OCI-LY1 (cell line): Measurements from ENCODE around the gene MCF2L.

Experiments
- H2AFZ ChIP-seq: fragments of 200-600 bp; sonication (generic), shearing (Covaris generic); 2 replicates; pipeline ENCODE4 v1.6.0; 2014; ENCODE audit warnings: antibody characterized with exemption, mild to moderate bottlenecking, low read length
- H3F3A ChIP-seq: fragments of 200-600 bp; sonication (generic), shearing (Covaris generic); 2 replicates; pipeline ENCODE4 v1.6.0; 2014; ENCODE audit warnings: mild to moderate bottlenecking, antibody characterized with exemption, low read length, moderate library complexity; ENCODE audit not compliant: insufficient read depth
- H3K27ac ChIP-seq: fragments of 200-600 bp; sonication (generic); 2 replicates; pipeline ENCODE4 v1.5.1; 2014; ENCODE audit warnings: low read length, mixed run types, mild to moderate bottlenecking, low read depth; ENCODE audit not compliant: poor library complexity, severe bottlenecking
- H3K27me3 ChIP-seq: fragments of 200-600 bp; sonication (generic); 2 replicates; pipeline ENCODE4 v1.6.0; 2014; ENCODE audit warnings: antibody characterized with exemption, mild to moderate bottlenecking, low read length, moderate library complexity; ENCODE audit not compliant: insufficient read depth
- H3K36me3 ChIP-seq: fragments of 200-600 bp; sonication (generic); 2 replicates; pipeline ENCODE4 v1.6.1; 2014; ENCODE audit warnings: mild to moderate bottlenecking, antibody characterized with exemption, low read length, moderate library complexity, mixed read lengths; ENCODE audit not compliant: insufficient read depth
- H3K4me1 ChIP-seq: fragments of 200-600 bp; sonication (generic); 2 replicates; pipeline ENCODE4 v1.5.1; 2014; ENCODE audit warnings: mild to moderate bottlenecking, low read length, moderate library complexity; ENCODE audit not compliant: insufficient read depth, severe bottlenecking
- H3K4me2 ChIP-seq: fragments of 200-600 bp; sonication (generic), shearing (Covaris generic); 2 replicates; pipeline ENCODE4 v1.6.1; 2014; ENCODE audit warnings: low read length
- H3K4me3 ChIP-seq: fragments of 200-600 bp; sonication (generic); 2 replicates; pipeline ENCODE4 v1.5.1; 2014; ENCODE audit warnings: low read length, low read depth, mild to moderate bottlenecking, mixed read lengths; ENCODE audit not compliant: poor library complexity, severe bottlenecking
- H3K79me2 ChIP-seq: fragments of 200-600 bp; shearing (Covaris generic); 2 replicates; pipeline ENCODE4 v1.6.1; 2016; ENCODE audit warnings: mixed run types, low read length, mixed read lengths; ENCODE audit not compliant: insufficient read depth
- H3K9ac ChIP-seq: fragments of 200-600 bp; sonication (generic), shearing (Covaris generic); 2 replicates; pipeline ENCODE4 v1.6.1; 2014; ENCODE audit warnings: mild to moderate bottlenecking, low read length, mixed read lengths
- H3K9me2 ChIP-seq: fragments of 200-600 bp; sonication (generic), shearing (Covaris generic); 2 replicates; pipeline ENCODE4 v1.6.1; 2014; ENCODE audit warnings: low read depth, mild to moderate bottlenecking, low read length, mixed read lengths
- H3K9me3 ChIP-seq: fragments of 200-600 bp; shearing (Covaris generic); 2 replicates; pipeline ENCODE4 v1.6.1; 2014; ENCODE audit warnings: low read length, mixed read lengths
- H4K20me1 ChIP-seq: fragments of 200-600 bp; sonication (generic), shearing (Covaris generic); 2 replicates; pipeline ENCODE4 v1.6.0; 2016; ENCODE audit warnings: mild to moderate bottlenecking, low read length; ENCODE audit not compliant: insufficient read depth
- CTCF ChIP-seq: fragments of 200-600 bp; sonication (generic), shearing (Covaris generic); IDR thresholded peaks from 2 replicates; pipeline ENCODE4 v1.5.1; 2017; ENCODE audit warnings: mild to moderate bottlenecking, antibody characterized with exemption, low read length, moderate library complexity, mixed read lengths
- EZH2 ChIP-seq: fragments of 200-600 bp; sonication (generic), shearing (Covaris generic); IDR thresholded peaks from 2 replicates; pipeline ENCODE4 v1.8.0; 2017; ENCODE audit warnings: borderline replicate concordance, mixed run types, mild to moderate bottlenecking, antibody characterized with exemption, low read length, moderate library complexity, mixed read lengths

The MCF2L gene

GRCh38 chr13:113017506-113018215 is 48.6 kb downstream of the MCF2L start:
- Histone ChIP-seq H3K9ac (no peak overlapping the region), H3K9me3 (no peaks in the 10 kb centered on the region), H4K20me1 (no peaks in the 10 kb centered on the region), H3F3A (no peaks in the 10 kb centered on the region), H3K27me3 (no peaks in the 10 kb centered on the region), H2AFZ (no peak overlapping the region), H3K36me3 (no peaks in the 10 kb centered on the region), H3K4me3 (no peak overlapping the region), H3K9me2 (no peaks in the 10 kb centered on the region), H3K4me2 (no peak overlapping the region), H3K4me1 (no peaks in the 10 kb centered on the region), H3K79me2 (no peaks in the 10 kb centered on the region), H3K27ac (no peak overlapping the region)
- TF ChIP-seq EZH2 (no peak), CTCF (no peak)

GRCh38 chr13:113018676-113019465 is 49.9 kb downstream of the MCF2L start:
- TF ChIP-seq CTCF (no peak), EZH2 (no peak)
- H3K4me2 ChIP-seq = no peak overlapping the region
- no peaks in the 10 kb centered on the region for H3K4me1 ChIP-seq

GRCh38 chr13:113020323-113021080 is 51.5 kb downstream of the MCF2L start:
- Histone ChIP-seq H3K4me2 (no peak overlapping the region), H3K36me3 (no peaks in the 10 kb centered on the region), H3K79me2 (no peaks in the 10 kb centered on the region), H3K9me3 (no peaks in the 10 kb centered on the region), H3K4me3 (no peak overlapping the region), H3K9ac (no peak overlapping the region), H3K9me2 (no peaks in the 10 kb centered on the region), H3K27ac (no peak overlapping the region), H4K20me1 (no peaks in the 10 kb centered on the region), H3K27me3 (no peaks in the 10 kb centered on the region), H3K4me1 (no peaks in the 10 kb centered on the region), H3F3A (no peaks in the 10 kb centered on the region), H2AFZ (no peak overlapping the region)
- TF ChIP-seq CTCF = no peak
- TF ChIP-seq EZH2 = no peak

More at GRCh38 chr13:113018676-113019465, 49.9 kb downstream of the MCF2L start:
- Histone ChIP-seq H3F3A (no peaks in the 10 kb centered on the region), H3K9me2 (no peaks in the 10 kb centered on the region), H3K27ac (no peak overlapping the region), H3K4me3 (no peak overlapping the region), H3K79me2 (no peaks in the 10 kb centered on the region), H3K27me3 (no peaks in the 10 kb centered on the region), H4K20me1 (no peaks in the 10 kb centered on the region), H3K9me3 (no peaks in the 10 kb centered on the region), H2AFZ (no peak overlapping the region), H3K36me3 (no peaks in the 10 kb centered on the region), H3K9ac (no peak overlapping the region)
